Activated T-cell treated with anti-CD3 and anti-CD28 coated beads, Interleukin-2, amount 50 U/mL, for 1 hour (primary cell): ENCODE results near the gene GALNT15.

Experiments used
- DNase-seq: peaks from one replicate; pipeline ENCODE4 v3.0.0-alpha.2; 2020

GALNT15 gene, protein sequence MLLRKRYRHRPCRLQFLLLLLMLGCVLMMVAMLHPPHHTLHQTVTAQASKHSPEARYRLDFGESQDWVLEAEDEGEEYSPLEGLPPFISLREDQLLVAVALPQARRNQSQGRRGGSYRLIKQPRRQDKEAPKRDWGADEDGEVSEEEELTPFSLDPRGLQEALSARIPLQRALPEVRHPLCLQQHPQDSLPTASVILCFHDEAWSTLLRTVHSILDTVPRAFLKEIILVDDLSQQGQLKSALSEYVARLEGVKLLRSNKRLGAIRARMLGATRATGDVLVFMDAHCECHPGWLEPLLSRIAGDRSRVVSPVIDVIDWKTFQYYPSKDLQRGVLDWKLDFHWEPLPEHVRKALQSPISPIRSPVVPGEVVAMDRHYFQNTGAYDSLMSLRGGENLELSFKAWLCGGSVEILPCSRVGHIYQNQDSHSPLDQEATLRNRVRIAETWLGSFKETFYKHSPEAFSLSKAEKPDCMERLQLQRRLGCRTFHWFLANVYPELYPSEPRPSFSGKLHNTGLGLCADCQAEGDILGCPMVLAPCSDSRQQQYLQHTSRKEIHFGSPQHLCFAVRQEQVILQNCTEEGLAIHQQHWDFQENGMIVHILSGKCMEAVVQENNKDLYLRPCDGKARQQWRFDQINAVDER

DNA sequence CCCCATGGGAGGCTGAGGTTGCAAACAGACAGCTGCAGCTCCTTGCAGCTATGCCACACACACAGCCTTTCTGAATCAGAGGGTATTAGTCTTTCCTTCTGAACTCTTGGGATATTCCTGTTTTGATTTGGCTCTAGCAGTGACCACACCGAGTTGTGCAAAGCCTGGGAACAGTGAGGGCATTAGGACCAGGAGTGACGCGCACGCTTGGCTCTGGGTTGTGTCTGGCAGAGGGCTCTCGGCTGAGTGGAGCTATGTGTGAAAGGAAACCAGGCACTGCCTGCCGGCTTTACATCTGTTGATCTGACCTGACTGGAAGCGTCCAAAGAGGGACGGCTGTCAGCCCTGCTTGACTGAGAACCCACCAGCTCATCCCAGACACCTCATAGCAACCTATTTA is at the start of gene GALNT15:
Gene GALNT15 (plus strand): TSS at position 292 of the 400 bp plus-strand sequence. CDS start 472 bp downstream, outside the sequence.
- DNase-seq = no peak

DNA sequence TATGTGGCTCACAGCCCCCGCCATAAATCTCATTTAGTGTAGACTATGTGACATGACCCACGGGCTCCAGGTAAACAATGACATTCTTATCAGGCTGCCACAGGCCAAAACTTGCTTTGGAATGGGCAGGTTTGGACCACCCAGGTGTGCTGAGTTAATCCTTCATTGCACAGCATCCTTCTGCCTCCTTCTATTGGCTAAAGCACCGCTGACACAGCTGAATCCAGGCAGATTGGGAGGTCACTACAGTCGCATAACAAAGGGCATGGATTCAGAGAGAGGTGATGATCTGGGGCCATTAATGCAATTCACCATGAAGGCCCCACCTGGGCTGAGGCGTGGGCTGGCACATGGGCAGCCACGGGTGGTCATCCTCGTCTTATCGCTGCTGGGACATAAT is 47.8 kb upstream of the GALNT15 start:
- DNase-seq = no peak

GRCh38 chr3:16127249-16127648 is 47.2 kb upstream of the GALNT15 start:
- no peak for DNase-seq

DNA sequence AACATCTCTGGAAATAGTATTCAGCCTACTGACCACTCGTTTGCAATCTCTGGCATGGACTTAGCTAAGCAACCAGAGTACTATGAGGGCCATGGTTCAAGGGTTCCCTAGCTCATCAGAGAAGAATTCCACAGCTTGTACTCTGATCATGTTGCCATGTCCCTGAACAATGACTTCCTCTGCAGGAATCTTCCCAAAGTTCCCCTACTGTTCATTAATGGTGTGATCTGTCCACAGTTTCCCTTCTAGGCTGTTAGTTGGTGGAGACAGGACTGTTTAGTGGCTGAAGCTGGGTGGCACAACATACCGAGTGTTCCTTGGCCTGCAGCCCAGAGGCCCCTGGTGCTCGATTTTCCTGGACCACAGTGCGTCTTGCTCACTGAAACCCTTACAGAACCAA is 44.4 kb upstream of the GALNT15 start:
- DNase-seq = no peak

DNA sequence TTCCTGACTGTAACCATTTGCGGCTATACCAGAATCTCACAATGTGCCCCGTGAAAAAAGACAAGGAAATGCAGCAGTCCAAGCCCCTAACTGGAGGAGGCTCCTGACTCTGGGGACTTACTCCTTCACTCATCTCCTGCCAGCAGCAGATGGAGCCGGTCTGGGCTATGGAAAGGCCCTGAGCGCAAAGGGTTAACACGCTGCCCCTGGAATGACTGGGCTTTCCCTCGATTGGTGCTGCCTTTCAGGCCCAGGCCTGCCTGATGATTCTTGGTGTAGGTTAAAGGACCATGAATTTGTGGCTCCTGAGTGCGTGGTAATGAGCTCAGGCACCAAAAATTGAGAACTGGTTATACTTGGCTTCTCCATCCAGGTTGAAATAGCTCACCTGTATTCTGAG is 42.3 kb upstream of the GALNT15 start:
- DNase-seq = no peak

DNA sequence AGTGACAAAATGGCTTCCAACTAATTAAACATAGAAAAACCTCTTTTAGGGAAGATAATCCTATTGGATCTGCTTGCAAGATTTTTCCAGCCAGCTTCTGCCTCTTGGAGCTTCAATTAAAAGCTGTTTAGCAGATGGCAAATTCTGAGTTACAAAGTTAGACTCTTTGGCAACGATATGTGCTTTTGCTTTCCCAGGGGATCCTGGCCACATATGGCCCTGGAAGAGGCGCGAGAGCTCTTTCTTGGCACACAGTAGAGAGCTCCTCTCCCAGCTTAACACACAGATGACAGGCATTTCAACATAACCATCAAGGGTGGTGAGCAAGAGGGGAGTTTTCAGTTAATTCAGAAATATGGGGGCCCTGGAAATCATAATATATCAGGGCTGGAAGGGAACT is 41.6 kb upstream of the GALNT15 start:
- no peak for DNase-seq

DNA sequence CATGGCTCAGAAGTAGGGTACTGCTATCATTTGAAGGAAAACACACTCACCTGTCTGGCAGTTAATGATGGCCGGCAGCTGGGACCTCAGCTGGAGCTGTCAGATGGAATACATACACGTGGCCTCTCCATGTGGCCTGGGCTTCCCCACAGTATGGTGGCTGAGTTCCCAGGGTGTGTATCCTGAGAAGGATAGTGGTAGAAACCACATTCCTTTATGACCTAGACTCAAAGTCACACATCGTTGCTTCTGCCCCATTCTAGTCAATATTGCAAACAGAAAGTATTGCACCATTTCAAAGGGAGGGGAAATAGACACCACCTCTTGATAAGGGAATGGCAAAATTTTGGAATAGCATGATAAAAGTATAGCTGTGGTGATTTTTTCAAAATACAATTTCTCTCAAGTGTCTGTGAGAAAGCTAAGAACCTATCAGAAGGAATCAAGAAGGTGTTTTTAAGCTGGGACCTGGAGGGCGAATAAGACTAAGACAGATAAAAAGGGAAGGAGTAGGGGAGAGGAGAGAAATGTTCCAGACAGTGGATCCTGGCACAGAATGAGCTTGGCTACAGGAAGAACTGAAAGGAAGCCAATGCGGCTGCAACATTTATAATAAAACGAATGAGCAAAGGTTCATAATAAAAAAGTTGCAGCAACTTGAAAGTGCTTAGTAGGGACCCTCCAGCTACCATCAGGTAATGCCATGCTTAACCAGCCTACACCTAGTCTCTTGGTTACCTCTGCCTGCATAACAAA is 40.1 kb upstream of the GALNT15 start:
- no peak for DNase-seq

DNA sequence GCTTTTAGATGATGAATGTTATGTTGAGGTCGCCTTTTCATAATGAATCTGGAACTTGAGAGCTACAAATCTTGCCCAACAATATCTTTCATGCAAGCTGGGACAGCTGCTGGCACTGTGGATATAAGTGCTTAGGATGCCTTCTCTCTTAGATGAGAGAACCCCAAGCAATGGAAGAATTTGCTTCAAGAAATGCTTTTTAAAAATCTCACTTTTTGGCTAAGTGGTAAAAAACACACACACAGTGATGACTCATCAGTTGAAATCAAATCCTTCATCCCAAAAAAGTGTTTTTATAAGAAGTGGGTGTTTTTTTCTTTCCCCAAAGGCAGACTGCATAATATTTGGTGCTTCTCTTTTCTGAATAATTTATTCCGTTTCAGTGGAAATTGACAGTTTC is 38.4 kb upstream of the GALNT15 start:
- no peak for DNase-seq

- DNase-seq = no peak
Observed at GRCh38 chr3:16137044-16137443, 37.4 kb upstream of the GALNT15 start.

DNA sequence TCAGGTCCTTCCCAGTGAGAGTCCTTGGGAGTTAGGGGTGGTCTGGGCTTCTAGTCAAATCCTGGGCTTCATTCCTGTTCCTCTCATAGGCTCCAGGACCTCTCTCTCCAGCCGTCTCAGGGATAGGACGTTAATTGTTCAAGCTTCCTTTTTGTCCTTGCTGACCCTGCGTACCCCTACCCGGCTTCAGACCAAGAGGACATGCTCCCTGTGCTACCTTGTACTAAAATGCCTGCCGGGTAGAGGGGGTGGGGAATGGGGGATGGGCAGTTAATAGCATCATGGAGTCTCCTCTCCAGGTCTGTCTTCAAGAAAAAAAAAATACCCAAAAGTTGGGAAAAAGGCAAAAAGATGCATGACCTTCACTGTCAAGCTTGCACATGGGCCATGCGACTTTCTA is 36.5 kb upstream of the GALNT15 start:
- DNase-seq = no peak

DNA sequence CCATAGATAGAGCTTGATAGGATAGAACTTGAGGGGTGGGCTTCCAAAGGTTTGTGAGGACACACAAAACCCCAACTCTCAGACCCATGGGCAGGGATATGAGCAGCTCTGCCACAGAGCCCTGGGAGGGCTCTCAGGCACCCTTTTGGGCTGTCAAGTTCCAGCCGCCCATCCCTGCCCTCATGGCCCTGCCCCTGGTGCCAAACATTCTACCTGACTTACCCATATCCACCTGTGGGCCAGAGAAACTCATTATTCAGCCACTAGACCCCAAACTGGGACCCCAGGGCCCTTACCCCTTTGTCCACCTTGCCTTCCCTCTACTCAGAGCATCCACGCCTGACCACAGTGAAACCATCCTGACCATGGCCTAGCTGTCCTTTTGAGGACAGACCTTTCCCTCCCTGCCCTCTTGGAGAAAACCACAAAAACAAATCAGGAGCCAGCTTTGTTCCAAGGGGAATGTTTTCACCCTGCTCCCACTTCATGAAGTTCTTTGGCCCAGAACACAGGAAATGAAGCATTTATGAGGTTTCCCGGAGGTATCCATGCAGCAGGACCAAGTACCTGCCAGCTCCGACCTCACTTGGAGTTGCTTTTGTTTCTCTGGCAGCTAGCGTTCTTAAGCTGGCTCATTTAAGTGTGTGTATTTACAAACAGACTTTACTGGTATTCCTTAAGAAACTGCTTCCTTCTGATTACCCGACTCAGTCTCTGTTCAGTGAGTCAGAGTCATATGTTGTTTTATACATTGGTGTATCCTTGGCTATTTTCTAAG is 34.2 kb upstream of the GALNT15 start:
- no peak for DNase-seq

GRCh38 chr3:16140894-16141285 is 33.6 kb upstream of the GALNT15 start:
- no peak for DNase-seq

DNA sequence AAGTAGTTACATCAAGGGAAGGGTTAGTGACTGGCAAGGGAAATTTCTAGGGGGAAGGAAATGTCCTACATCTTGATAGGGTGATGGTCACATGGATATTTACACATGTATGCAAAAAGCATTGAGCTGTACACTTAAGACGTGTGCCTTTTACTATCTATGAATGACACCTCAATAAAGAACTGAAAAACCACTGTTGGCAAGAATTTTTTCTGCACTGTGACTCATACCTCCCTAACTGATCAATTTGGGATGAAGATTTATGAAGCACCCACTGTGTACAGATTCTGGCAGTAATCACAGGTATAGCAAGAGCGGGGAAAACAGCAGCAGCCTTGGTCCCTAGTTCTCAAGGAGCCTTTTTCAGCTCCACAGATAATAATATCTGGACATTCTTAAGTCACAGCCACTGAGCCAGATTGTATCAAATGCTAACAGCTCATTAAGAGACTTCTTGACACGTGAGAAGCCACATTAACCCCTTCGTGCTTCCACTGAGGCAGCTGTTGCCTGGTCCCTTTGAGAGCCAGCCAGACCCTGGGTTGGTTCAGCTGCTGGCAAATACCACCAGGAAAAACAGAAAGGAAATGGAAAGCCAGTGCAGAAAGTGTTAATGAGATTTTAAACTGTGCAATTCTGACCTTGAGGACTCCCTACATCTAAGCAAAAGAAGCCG is 32.0 kb upstream of the GALNT15 start:
- no peak for DNase-seq

DNA sequence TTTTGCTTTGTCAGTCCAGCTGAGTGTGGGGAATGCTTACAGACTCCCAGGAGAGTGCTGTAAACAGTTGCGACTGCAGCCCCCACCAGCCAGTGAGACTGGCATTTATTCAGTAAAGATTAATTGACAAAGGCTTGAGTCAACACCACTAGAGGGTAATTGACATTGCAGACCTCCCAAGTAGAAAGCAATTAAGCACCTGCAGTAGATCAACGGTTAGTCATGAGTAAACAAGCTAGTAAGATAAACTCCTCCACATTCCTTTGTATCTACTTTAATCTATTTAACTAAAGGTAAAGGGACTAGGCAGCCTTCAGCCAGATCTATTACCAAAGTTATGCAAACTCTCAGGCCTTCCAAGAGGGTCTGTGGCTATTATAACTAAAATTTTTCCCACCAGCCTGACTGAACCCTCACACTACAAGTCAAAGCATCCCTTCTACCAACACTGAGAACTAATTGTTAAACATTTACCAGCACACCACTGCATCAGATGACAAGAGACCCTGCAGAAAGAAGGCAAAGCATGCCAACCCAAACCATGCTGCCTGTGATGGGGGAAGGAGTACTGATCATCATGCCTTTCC is 30.5 kb upstream of the GALNT15 start:
- no peak for DNase-seq

DNA sequence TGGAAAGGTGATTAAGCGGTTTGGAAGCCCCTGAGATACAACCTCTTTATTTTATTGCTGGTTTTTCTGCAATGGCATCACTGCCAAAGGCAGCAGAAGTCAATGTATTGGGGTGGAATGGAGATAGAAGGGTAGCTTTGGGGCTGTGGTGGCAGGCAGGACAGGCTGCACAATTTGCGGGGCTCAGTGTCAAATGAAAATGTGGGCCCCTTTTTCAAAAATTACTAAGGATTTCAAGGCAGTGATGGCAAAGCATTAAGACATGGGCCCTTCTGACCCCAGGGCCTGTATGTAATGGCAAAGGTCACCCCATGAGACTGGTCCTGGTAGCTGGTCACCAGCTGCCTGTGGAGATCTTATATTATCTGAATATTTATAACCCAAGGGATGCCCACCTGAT is 29.3 kb upstream of the GALNT15 start:
- DNase-seq = no peak

- DNase-seq = no peak
Observed at GRCh38 chr3:16146015-16146730, 28.3 kb upstream of the GALNT15 start.

GRCh38 chr3:16147220-16147994 is 27.1 kb upstream of the GALNT15 start:
- no peak for DNase-seq

- no peak for DNase-seq
Observed at GRCh38 chr3:16148213-16148612, 26.3 kb upstream of the GALNT15 start.

GRCh38 chr3:16148783-16149182 is 25.7 kb upstream of the GALNT15 start:
- DNase-seq = no peak

GRCh38 chr3:16150285-16150684 is 24.2 kb upstream of the GALNT15 start:
- no peak for DNase-seq

DNA sequence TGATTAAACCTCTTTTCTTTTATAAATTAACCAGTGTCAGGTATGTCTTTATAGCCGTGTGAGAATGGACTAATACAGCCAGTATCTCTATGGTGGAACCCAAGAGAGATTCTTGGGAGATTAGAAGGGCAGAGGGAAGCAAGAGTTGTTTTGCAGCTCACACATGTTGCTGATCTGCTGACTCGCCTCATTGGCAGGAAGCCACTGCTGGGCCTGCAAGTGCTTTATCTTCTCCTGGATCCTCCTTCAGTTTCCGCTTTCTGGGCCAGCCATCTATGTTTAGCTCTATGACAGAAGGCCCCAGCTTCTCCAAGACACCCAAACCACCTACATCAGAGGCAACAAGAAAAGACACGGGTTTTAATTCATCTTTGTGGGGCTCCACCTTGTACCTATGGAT is 23.4 kb upstream of the GALNT15 start:
- DNase-seq = no peak
